ENCODE data around the gene STX10. TPM values are rescaled to one million over a fixed set of nuclear protein-coding genes. Genes with fewer than 3 reads are reported as not detected.

The STX10 gene
- total RNA-seq, 1 experiment from 2014 or later: 37.9 TPM

DNA sequence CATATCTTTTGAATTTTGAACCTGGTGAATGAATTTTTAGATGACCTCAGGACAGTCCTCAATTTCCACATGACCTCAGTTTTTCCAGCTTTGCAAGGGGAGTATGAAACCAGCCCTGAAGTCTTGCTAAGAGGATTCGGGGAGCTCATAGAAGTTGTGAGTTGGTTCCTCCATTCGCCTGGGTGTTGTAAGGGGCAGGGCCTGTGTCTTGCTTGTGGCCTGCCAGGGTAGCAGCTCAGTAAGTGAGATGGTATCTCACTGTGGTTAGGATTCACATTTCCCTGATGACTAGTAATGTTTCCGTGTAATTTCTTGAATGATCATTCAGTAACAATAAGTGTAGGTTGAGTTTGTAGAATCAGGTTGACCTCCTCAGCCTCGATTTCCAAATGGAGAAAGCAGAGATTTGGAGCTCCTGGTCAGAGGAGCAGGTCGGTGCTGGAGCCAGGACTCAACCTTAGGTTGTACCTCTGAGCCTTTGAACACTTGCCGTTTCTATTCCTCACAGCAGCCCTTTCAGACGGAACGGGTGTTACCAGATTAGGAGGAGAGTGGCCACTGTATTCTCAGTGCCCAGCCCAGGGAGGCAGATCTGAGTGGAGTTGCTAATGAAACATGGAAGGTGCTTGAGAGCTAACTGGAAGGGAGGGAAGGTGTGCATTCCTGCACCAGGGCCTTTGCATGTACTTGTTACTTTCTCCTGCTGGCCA, 17.5 kb downstream of the STX10 start:
- no peak overlapping the region for H3K27ac Mint-ChIP-seq (ENCODE audit: low read depth, unreplicated experiment)
- TF ChIP-seq, protein P1, sequence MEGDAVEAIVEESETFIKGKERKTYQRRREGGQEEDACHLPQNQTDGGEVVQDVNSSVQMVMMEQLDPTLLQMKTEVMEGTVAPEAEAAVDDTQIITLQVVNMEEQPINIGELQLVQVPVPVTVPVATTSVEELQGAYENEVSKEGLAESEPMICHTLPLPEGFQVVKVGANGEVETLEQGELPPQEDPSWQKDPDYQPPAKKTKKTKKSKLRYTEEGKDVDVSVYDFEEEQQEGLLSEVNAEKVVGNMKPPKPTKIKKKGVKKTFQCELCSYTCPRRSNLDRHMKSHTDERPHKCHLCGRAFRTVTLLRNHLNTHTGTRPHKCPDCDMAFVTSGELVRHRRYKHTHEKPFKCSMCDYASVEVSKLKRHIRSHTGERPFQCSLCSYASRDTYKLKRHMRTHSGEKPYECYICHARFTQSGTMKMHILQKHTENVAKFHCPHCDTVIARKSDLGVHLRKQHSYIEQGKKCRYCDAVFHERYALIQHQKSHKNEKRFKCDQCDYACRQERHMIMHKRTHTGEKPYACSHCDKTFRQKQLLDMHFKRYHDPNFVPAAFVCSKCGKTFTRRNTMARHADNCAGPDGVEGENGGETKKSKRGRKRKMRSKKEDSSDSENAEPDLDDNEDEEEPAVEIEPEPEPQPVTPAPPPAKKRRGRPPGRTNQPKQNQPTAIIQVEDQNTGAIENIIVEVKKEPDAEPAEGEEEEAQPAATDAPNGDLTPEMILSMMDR (IDR thresholded peaks at IDR 0.05; ENCODE audit: unreplicated experiment): no peak
- no peaks in the 10 kb centered on the region for H3K4me1 Mint-ChIP-seq (ENCODE audit: insufficient read depth, unreplicated experiment)
- POLR2A ChIA-PET: interaction anchor here (0.8 to 1.2 kb wide), 2 partner anchors 13 to 90 kb away, joined by 3 read pairs; no protein-coding TSS in a partner anchor
- DNase-seq (ENCODE audit: unreplicated experiment): no peak
- H3K36me3 Mint-ChIP-seq (ENCODE audit: insufficient read depth, unreplicated experiment): peaks cover 50% of the 10 kb centered on the region
- CTCF ChIA-PET: interaction anchor here (0.6 kb wide), 1 partner anchor 46 kb away, joined by 3 read pairs; no protein-coding TSS in a partner anchor
- BruUV-seq (replicated peaks): no TSS peak
- no peaks in the 10 kb centered on the region for H3K27me3 Mint-ChIP-seq (ENCODE audit: insufficient read depth, unreplicated experiment)
- H3K9me3 Mint-ChIP-seq (ENCODE audit: unreplicated experiment): no peaks in the 10 kb centered on the region
- no peak overlapping the region for H3K4me3 Mint-ChIP-seq (ENCODE audit: unreplicated experiment)
- intact Hi-C loops (cut with micrococcal nuclease): no loop called here

DNA sequence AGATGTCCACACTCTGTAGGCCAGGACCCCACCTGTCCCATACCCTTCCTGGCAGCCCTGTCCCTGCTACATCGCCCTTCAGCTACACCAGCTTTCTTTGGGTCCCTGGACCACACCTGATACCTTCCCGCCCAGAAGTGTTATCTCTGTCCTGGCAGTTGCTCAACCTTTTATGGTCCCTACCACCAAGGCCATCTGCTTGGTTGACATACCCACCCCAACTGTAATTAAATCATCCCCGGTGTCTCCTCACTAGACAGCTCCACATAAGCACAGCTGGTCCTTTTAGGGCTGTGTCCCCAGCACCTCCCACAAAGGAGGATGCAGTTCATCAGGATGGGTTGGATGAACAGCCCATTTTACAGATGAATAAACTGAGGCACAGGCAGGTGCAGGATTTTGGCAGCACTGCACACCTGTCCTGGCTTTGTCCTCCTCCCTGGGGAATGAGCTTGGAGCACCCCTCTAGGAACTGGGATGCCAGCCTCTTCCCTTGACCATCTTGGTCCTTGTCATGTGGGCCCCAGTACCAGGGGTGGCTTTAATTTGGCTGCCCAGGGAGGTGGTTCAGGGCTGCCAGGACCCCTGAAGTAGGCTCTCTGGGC, 19.2 kb downstream of the STX10 start:
- intact Hi-C loops (cut with micrococcal nuclease): no loop called here
- POLR2A ChIA-PET: interaction anchor here (0.8 to 1.2 kb wide), 2 partner anchors 12 to 14 kb away, joined by 4 read pairs; no protein-coding TSS in a partner anchor
- DNase-seq (ENCODE audit: unreplicated experiment): no peak
- no peaks in the 10 kb centered on the region for H3K4me1 Mint-ChIP-seq (ENCODE audit: insufficient read depth, unreplicated experiment)
- H3K27ac Mint-ChIP-seq (ENCODE audit: low read depth, unreplicated experiment): no peak overlapping the region
- CTCF ChIA-PET: interaction anchor here (0.7 to 1.3 kb wide), 4 partner anchors 21 to 459 kb away, joined by 3 to 5 read pairs (median 4); no protein-coding TSS in a partner anchor
- H3K36me3 Mint-ChIP-seq (ENCODE audit: insufficient read depth, unreplicated experiment): peaks cover 47% of the 10 kb centered on the region
- no peaks in the 10 kb centered on the region for H3K9me3 Mint-ChIP-seq (ENCODE audit: unreplicated experiment)
- no peaks in the 10 kb centered on the region for H3K27me3 Mint-ChIP-seq (ENCODE audit: insufficient read depth, unreplicated experiment)
- no peak overlapping the region for H3K4me3 Mint-ChIP-seq (ENCODE audit: unreplicated experiment)
- no TSS peak for BruUV-seq (replicated peaks)
- TF ChIP-seq, protein P1 (IDR thresholded peaks at IDR 0.05; ENCODE audit: unreplicated experiment): no peak

DNA sequence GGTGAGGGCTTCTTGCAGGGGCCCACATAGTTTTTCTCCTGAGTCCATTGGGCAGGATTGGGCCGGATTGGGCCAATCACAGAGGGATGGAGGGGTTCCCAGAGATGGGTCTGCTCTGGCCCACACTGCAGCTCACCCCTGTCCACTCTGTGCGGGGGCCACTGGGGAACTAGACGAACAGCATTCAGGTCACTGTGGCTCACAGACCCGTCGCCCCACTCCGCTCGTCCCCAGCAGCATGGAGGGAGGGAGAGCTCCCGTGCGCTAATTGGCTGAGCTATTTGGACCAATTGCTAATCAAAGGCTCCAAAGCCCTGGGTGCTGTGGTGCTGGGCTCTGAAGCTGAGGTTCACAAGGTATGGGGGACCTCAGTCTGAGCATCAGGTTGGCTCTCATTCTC, 20.8 kb downstream of the STX10 start:
- H3K9me3 Mint-ChIP-seq (ENCODE audit: unreplicated experiment): no peaks in the 10 kb centered on the region
- no peak overlapping the region for H3K27ac Mint-ChIP-seq (ENCODE audit: low read depth, unreplicated experiment)
- TF ChIP-seq, protein P1 (IDR thresholded peaks at IDR 0.05; ENCODE audit: unreplicated experiment): no peak
- peaks cover 48% of the 10 kb centered on the region for H3K36me3 Mint-ChIP-seq (ENCODE audit: insufficient read depth, unreplicated experiment)
- CTCF ChIA-PET: interaction anchor here (0.7 to 1.7 kb wide), 4 partner anchors 66 to 164 kb away, joined by 3 to 6 read pairs (median 4); no protein-coding TSS in a partner anchor
- DNase-seq (ENCODE audit: unreplicated experiment): no peak
- BruUV-seq (replicated peaks): no TSS peak
- POLR2A ChIA-PET: no interaction called here
- H3K4me3 Mint-ChIP-seq (ENCODE audit: unreplicated experiment): no peak overlapping the region
- no peaks in the 10 kb centered on the region for H3K27me3 Mint-ChIP-seq (ENCODE audit: insufficient read depth, unreplicated experiment)
- intact Hi-C loops (cut with micrococcal nuclease): no loop called here
- no peaks in the 10 kb centered on the region for H3K4me1 Mint-ChIP-seq (ENCODE audit: insufficient read depth, unreplicated experiment)

DNA sequence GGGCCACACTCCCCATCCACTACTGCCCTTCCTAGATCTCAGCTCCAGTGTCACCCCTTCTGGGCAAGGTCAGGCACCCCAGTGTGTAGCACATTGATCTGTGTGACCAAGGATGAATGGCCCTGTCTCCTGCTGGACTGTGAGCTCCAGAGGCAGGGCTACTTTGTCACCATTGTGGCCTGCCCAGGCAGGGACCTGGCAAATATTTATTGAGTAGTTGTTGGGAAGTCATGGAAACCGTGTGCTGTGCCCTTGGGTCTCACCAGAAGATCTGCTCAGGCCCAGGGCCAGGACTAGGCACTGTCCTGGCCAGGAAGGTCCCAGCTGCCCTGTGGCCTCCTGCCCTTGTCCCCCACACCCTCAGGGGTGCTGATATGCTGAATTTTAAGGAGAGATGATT, 21.6 kb downstream of the STX10 start:
- no peaks in the 10 kb centered on the region for H3K9me3 Mint-ChIP-seq (ENCODE audit: unreplicated experiment)
- intact Hi-C loops (cut with micrococcal nuclease): no loop called here
- POLR2A ChIA-PET: no interaction called here
- no peaks in the 10 kb centered on the region for H3K4me1 Mint-ChIP-seq (ENCODE audit: insufficient read depth, unreplicated experiment)
- TF ChIP-seq, protein P1 (IDR thresholded peaks at IDR 0.05; ENCODE audit: unreplicated experiment): no peak
- DNase-seq (ENCODE audit: unreplicated experiment): no peak
- no peak overlapping the region for H3K27ac Mint-ChIP-seq (ENCODE audit: low read depth, unreplicated experiment)
- BruUV-seq (replicated peaks): no TSS peak
- H3K27me3 Mint-ChIP-seq (ENCODE audit: insufficient read depth, unreplicated experiment): no peaks in the 10 kb centered on the region
- H3K4me3 Mint-ChIP-seq (ENCODE audit: unreplicated experiment): no peak overlapping the region
- CTCF ChIA-PET: interaction anchor here (0.9 to 1.7 kb wide), 5 partner anchors 11 to 163 kb away, joined by 3 to 6 read pairs (median 4); partner anchors contain the start of gene NACC1
- H3K36me3 Mint-ChIP-seq (ENCODE audit: insufficient read depth, unreplicated experiment): peaks cover 55% of the 10 kb centered on the region

All from MCF 10A (cell line).